ENCODE data around the gene DOK7. TPM values are rescaled to one million over a fixed set of nuclear protein-coding genes. Genes with fewer than 3 reads are reported as not detected.

Gene DOK7
- total RNA-seq, 1 donor from 2014 or later, result not detected

DNA sequence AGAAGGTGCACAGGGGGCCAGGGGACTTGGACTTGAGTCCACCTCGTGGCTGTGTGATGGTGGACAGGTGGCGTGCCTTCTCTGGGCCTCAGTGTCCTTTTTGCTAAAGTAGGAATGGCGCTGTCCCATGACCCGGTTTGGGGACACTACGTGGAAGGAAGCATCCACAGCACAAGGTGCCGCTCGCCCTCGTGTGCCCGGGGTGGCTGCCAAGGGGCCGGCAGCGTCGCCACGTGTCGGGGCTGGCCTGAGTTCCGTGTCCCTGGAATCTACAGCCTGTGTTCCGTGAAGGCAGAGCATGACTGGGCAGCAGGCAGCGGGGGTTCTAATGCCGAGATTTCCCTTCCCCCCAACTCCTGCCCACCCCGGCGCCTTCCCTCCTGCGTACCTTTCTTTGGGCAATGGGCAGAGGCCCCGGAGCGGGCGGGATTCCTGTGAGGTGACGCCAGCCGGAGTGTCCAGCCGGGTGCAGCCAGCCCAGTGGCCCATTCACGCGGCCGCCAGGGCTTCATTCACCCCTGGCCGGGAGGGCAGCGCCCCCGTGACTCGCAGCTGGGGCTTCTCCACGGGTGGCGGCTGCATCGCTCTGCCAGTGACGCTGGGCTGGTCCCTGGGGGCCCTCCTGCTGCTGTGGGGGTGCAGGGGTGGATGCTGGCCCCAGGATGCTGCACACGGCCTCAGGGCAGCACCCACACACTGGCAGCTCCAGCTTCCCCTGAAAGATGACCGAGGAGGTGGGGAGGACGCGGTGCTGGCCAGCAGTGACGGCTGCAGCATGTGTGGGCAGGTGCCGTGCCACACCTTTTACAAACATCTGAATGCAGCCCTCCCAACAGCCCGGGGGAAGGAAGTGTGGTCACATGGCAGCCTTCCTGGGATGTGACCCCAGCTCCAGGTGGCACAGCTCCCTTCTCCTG, 21.2 kb downstream of the DOK7 start:
- no peak for TF ChIP-seq CTCF (conservative IDR thresholded peaks at IDR 0.05)
- no peaks in the 10 kb centered on the region for H3K36me3 Mint-ChIP-seq (ENCODE audit: low read depth)
- no peak for DNase-seq (ENCODE audit: low read depth, low spot score)
- H3K27me3 Mint-ChIP-seq (ENCODE audit: low read depth), result peaks cover 17% of the 10 kb centered on the region
- no peak overlapping the region for H3K4me3 Mint-ChIP-seq
- H3K27ac Mint-ChIP-seq (ENCODE audit: unreplicated experiment), result no peak overlapping the region
- H3K9me3 Mint-ChIP-seq, result no peaks in the 10 kb centered on the region
- peaks cover 20% of the 10 kb centered on the region for H3K4me1 Mint-ChIP-seq

DNA sequence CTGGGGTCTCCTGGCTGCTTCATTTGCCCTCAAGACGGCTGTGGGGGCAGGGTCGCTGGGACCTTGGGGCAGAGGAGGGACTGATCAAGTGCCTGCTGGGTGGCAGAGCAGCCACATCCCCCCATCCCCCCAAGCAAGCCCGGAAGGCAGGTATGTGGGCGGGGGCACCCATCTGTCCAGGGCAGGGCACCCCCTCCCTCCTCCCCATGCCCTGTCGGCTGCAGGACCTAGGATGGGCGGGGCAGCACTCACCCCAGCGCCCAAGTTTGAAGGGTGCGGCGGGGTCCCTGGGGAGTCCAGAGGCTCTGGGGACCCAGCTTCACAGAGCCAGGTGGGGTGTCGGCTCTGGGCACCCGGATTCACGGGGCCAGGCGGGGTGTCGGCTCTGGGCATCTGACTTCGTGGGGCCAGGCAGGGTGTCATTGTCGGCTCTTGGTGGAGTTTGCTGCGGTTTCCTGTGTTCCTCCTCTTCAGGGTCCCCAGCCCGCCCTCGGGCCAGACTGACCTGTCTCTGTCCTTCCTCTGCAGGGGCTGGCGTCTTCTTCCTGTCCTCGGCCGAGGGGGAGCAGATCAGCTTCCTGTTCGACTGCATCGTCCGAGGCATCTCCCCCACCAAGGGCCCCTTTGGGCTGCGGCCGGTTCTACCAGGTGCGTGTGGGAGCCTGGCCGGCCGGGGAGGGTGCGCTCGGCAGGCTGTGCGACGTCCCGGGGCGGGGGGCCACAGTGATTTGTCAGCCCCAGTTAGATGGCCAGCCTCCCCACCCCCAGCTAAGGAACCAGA, 22.1 kb downstream of the DOK7 start:
- Mint-ChIP-seq H3K36me3 (ENCODE audit: low read depth) (no peaks in the 10 kb centered on the region), H3K27me3 (ENCODE audit: low read depth) (peaks cover 17% of the 10 kb centered on the region), H3K27ac (ENCODE audit: unreplicated experiment) (no peak overlapping the region)

GRCh38 chr4:3485886-3486540, 22.9 kb downstream of the DOK7 start:
- Mint-ChIP-seq H3K4me1 (peaks cover 13% of the 10 kb centered on the region), H3K36me3 (ENCODE audit: low read depth) (no peaks in the 10 kb centered on the region), H3K9me3 (no peaks in the 10 kb centered on the region), H3K27ac (ENCODE audit: unreplicated experiment) (no peak overlapping the region), H3K27me3 (ENCODE audit: low read depth) (peaks cover 14% of the 10 kb centered on the region), H3K4me3 (no peak overlapping the region)
- DNase-seq (ENCODE audit: low read depth, low spot score), result no peak
- TF ChIP-seq CTCF (conservative IDR thresholded peaks at IDR 0.05), result no peak

More for the DNA sequence above, 22.1 kb downstream of the DOK7 start:
- H3K4me1 Mint-ChIP-seq, result peaks cover 20% of the 10 kb centered on the region
- H3K9me3 Mint-ChIP-seq, result no peaks in the 10 kb centered on the region
- no peak overlapping the region for H3K4me3 Mint-ChIP-seq
- no peak for TF ChIP-seq CTCF (conservative IDR thresholded peaks at IDR 0.05)
- DNase-seq (ENCODE audit: low read depth, low spot score), result no peak

GRCh38 chr4:3486541-3487540, 23.7 kb downstream of the DOK7 start:
- DNase-seq (ENCODE audit: low read depth, low spot score), result no peak
- Mint-ChIP-seq H3K9me3 (no peaks in the 10 kb centered on the region), H3K36me3 (ENCODE audit: low read depth) (no peaks in the 10 kb centered on the region), H3K4me3 (peak overlapping the region; percentile 15), H3K4me1 (peaks cover 6% of the 10 kb centered on the region), H3K27ac (ENCODE audit: unreplicated experiment) (peak overlapping the region; percentile 58), H3K27me3 (ENCODE audit: low read depth) (peaks cover 19% of the 10 kb centered on the region)
- no peak for TF ChIP-seq CTCF (conservative IDR thresholded peaks at IDR 0.05)

All from neural crest cell (in vitro differentiated cells).